Endothelial cell of hepatic sinusoid (primary cell): ENCODE data around the gene EPN2.
"Not testable (repeated sequence)": the region's sequence is repeated elsewhere in the genome, so short reads cannot be mapped to it uniquely, and the experiment has no call there.

Experiments
- in situ Hi-C: cut with HindIII; loops from 2 replicates; pipeline ENCODE4 v1.10.0; 2017; ENCODE audit warnings: low sequenced_read_pairs

EPN2 gene

DNA sequence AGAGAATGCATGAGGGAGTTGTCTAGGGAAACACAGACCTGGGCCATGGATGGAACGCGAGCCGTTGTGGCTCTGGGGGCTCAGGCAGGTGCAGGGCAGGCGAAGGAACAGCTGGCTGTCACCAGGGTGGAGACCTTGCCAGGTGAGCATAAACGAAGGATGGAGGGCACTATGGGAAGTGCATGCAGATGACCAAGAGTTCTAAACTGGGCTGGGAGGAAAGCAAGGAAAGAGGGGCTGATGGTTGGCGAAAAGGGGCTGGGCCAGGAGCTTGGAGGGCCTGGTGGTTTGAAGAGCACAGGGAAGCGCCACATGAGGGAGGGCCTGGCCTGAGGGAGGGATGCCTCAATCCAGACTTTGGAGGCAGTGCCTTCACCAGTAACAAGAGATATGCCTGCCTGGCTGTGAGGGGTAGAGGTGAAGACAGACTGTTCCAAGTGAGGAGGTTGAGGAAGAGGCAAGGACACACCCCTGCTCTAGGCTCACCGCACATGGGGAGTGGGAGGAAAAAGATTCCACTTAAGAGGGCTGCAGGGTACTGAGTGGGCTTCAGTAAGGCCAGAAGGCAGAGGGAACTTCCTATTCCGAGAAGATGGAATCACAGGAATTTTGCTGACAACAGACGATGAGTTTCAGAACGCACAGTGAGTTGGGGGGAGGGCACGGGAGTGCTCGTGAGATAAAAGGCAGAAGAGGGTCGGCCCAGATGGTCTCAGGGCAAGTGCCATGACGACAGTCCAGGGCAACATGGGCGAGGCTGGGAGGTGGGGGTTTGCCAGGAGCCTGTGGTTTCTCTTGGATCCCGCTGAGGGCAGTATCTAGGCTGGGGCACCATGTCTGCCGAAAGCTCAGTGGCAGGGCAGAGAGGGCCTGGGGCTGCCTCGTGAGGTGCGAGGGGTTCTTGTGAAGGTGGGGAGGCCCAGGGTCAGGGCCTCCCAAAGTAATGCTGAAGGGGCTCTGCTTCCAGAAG, 104.8 kb downstream of the EPN2 start:
- in situ Hi-C loops = no loop called here

DNA sequence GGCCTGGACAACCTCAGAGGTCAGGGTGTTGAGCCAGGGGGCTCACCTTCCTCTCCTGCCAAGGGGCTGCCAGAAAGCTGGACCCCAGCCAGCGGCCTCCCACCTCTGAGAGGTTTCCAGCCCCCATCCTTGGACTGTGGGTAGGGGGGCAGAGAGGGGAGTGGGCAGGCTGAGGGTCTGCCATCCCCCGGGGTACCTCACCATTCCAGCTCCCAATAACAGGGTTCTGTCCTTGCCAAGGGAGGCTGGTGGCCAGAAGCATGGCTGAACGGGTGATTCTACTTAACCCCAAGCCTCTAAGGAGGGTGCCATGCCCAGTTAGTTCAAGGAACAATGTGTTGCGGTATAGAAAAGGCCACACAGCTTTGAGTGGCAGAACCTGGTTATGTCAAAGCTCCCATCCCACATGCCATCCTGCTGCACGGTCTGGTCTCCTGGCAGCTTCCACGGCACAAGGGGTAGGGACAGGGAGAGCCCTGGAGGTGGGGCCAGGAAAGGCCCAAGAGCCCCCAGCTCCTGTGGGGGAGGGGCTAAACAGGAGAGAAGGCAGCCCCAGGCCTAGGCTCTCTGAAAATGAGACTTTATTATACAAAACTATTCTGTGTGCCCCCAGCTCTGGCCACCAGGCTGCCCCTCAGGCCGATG, 105.6 kb downstream of the EPN2 start:
- in situ Hi-C loops = no loop called here

DNA sequence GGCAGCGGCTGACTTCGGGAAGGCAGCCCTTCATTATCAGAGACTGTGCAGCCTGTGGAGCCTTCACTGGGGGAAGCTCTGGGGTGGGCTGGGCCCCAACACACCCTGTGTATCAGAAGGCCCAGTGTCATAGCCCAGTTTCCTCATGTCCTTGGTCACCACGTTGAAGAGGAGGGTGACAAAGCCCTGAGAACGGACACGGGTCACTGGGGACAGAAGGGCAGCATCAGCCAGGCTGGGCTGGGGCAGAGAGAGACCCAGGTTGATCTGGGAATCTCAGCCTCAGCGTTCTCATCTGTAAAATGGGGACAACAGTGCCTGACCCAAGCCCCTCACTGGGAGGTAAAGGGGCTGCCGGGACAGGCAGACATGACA, 106.1 kb downstream of the EPN2 start:
- in situ Hi-C loops = no loop called here

DNA sequence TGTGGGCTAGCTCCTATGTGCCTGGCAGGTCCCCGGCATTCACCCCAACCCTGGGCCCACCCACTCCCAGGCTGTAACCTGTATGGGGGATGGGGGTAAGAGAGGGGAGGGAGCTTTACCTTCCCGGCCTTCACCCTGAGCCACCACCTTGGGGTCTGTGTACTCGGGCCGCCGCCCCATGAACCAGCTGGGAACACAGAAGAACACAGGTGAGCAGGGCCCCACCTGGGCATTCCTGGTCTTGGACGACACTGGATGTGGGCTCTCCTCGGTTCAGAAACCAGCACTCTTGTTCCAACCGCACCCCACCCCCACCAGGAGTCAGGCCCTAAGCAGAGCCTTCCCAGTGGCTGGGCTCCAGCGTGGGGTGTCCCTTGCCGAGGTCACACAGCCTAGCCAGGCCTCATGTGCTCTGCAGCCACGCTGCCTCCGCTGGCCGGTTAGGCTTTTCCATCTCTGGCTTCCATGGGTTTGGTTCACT, 106.5 kb downstream of the EPN2 start:
- in situ Hi-C loops = no loop called here

DNA sequence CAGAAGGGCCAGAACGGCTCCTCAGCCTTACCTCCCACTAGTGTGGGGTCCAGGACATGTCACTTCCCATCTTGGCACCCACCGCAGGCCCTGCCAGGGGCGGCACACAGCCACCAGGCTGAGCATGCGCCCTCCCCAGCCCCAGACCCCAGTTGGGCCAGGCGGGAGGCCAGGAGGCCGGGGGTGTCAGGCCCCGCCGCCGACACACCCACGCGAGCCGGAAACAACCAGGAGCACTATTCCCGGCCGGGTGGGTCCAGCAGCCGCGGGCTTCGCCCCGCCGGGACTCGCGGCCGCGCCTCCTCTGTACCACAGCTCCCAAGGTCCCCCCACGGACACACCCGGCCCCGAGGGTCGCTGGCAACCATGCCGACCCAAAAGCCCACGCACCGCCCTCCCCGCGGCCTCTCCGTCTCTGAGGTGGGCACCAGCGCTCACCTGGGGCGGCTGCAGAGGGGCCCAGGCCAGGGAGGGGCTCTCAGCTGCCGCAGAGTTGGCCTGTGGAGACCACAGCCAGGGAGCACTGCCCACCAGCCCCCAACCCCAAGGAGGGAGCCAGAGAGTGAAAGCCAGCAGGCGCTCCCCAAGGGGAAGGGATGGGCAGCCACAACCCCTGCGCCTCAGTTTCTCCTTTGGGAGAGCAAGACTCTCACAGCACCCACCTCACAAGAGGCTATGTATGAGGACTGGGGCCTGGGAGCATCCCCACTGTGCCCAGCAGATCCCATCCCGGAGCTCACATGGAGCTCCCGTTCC, 107.3 kb downstream of the EPN2 start:
- in situ Hi-C loops = no loop called here

DNA sequence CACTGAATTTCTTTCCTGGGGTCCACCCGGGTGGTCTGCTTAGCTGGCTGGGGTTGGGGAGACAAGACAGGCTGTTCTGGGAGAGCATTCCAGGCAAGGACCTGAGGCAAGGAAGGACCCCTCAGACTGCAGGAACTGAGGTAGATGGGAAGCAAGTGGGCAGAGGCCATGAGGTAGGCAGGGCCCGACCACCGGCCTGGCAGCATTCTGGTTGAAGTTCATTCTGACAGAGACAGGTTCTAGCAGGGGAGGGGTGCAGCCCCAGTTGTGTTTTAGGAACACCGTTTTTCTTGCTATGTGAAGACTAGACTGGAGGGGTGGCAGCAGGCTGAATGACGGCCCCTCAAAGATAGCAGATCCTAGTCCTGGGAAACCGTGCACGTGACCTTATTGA, 107.9 kb downstream of the EPN2 start:
- in situ Hi-C loops = no loop called here

DNA sequence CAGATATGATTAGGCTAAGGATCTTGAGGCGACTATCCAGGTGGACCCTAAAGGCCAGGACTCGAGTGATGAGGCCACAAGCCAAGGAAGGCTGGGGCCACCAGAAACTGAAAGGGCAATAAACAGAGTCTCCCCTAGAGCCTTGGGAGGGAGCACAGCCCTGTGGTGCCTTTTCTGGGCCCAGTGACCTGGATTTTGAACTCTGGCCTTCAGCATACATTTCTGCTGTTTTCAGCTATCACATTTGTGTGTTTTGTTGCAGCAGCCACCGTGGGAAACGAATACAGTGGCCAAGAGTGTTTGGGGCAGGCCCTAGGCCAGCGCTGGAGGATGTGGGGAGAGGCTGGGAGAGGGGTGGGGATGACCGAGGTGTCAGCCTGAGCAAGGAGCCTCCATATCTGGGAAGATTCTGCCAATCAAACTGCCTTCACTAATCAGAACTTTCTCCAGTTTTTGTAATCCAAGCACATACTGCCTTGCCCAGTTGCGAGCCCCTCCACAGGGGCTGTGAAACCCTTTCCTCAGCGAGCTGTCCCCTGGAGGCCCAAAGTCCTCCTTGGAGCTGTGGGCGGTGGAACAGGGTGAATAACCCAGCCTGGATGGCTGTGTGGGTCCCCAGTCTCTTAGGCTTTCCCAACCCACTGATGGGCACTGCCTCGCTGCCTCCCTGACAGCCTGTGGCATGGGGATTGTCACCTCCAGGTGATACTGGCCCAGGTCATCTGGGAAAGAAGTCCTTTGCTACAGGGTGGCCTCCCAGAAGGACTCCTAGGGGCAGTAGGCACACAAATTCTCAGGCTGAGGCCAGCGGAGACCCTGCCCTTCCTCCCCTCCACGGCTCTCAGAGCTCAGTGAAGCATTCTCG, 108.6 kb downstream of the EPN2 start:
- in situ Hi-C loops = no loop called here

DNA sequence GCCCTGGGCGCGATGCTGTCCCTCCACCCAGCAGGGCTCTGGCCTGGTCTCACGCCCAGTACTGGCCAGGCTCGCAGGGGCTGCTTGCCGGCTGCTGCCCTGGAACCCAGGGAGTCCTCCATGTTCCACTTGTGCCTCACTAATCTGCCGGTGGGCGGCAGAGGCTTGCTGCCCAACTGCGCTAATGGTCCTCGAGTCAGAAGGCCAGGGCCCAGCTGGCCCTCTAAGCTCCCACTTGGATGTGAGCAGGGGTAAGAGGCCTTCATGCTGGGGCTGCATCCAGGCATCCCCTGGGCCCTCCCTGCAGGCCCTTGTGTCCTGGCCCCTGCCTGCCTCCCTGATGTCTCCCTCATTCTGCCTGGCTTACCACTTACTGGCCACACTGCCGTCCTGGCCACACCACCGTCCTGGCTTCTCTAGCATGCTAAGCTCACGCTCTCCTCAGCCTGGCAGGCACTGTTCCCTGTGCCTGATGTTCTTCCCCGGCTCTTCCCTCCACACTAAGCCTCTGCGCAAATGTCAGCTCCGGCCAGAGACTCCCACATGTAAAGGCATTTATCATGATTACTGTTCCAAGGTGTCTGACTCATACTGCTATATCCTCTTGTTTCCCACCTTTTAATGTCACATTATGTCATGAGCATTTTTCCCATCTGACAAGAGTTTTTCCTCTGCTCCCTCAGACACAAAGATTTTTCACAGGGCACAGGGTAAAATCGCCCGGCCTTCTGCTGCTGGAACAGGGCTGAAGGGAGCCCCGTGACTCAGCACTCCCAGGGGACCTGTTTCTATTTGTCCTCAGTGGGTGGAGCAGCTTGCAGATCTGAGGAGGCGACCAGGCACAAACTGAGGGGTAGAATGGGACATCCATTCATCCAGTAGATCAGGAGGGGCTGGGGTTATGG, 109.4 kb downstream of the EPN2 start:
- in situ Hi-C loops = no loop called here

DNA sequence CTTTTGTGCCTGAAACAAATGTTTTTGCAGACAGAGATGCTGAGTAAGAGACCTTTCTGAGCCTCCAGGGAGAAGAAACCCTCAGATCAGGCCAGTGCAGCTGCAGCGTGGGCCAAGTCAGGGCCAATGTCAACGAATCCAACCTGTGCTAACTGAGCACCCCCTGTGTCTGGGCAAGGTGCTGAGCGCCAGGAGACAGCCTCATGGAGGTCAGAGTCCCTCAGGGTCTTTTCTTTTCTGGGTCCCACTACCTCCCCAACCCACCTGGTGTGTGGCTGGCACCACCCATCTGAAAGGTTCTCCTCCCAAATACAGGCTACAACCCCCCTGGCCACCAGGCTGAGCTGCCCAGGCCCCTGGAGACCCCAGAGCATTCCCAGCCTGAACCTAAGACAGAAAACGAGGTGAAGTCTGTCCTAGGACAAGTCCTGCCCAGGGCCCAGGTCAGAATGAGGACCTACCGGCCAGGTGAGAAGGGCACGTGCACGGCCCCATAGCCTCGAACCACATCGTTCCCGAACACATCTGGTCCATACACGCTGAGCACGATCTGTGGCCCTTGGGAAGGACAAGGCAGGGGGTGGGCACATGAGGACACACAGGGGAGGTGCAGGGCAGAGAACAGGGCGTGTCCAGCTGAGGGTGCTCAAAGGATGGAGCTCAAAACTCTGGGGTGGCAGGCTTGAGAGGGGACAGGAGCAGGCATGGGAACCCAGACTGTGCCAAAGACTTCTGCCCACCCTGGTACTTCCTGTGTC, 110.3 kb downstream of the EPN2 start:
- in situ Hi-C loops = no loop called here

DNA sequence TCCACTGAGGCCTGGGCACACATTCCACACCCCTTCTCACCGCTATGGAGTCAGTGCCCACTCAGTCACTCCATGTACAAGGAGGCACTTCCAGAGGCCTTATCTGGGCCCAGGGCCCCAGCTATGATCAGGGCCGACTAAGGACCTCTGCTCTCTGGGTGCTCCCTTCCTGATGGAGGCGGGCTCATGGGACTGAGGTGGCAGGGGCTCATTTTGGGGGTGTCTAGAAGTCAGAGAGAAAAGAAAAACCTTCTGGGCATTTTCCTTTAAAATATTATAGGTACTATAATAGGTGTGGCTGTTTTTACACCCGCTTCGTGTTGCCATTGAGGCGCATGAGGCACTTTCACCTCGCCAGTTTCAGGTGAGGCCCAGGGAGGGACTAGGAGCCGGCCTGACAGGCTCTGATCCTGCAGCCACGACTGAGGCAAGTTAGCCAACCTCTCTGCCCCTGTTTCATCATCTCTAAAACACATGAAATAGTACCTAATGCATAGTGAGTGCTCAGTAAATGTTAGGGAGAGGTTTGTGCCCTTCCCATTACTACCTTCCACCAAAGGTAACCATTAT, 111.0 kb downstream of the EPN2 start:
- in situ Hi-C loops = no loop called here

DNA sequence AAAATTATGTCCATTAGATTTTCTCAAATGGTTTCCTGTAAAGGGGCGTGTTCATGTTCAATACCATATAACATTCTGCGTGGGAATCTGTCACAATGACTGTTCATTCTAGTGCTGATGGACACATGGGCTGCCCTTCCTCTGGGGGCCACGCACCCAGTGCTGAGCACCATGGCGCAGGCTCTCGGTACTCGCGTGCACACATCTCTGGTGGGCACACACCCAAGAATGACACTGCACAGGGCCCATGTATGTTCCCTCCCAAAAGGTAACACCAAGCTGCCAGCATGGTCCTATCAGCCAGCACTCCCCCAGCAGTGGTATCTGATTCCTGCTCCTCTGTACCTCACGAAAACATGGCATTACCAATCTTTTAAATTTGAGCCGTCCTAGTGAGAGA, 111.6 kb downstream of the EPN2 start:
- in situ Hi-C loops = no loop called here

DNA sequence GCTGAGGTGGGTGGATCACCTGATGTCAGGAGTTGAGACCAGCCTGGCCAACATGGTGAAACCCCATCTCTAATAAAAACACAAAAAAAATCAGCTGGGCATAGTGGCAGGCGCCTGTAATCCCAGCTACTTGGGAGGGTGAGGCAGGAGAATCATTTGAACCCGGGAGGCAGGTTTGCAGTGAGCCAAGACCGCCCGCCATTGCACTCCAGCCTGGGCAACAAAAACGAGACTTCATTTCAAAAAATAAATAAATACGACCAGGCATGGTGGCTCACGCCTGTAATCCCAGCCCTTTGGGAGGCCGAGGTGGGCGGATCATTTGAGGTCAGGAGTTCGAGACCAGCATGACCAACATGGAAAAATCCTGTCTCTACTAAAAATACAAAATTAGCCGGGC, 116.2 kb downstream of the EPN2 start:
- in situ Hi-C loops = not testable (repeated sequence)

DNA sequence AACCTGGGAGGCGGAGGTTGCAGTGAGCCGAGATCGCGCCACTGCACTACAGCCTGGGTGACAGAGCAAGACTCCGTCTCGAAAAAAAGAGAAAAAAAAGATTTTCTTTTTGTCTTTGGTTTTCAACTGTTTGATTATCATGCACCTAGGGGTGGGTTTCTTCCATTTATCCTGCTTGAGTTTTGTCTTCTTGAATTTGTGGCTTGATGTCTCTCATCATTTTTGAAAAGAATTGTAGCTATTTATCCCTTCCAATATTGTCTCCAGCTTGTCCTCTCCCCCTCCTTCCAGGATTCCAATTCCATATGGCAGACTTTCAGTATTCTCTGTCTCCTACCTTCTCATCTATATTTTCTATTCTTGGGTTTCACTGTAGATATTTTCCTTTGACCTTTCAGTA, 117.6 kb downstream of the EPN2 start:
- in situ Hi-C loops = no loop called here

DNA sequence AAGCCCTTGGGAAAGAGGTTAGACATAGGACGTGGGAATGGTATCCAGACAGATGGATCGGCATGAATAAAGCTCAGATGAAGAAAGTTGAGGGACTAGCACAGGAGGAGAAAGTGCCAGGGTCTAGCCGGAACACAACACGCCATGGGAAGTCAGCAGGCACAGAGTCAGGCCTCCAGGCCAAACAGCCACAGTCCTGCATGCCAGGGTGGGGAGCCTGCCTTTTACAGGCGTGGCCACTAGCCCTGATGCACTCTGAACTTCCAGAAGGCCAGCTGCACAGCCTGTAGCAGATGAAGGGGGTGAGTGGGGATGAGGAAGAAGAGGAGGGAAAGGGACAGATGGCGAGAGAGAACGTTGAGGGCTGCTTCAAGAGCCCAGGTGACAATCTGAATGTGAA, 120.2 kb downstream of the EPN2 start:
- in situ Hi-C loops = no loop called here

DNA sequence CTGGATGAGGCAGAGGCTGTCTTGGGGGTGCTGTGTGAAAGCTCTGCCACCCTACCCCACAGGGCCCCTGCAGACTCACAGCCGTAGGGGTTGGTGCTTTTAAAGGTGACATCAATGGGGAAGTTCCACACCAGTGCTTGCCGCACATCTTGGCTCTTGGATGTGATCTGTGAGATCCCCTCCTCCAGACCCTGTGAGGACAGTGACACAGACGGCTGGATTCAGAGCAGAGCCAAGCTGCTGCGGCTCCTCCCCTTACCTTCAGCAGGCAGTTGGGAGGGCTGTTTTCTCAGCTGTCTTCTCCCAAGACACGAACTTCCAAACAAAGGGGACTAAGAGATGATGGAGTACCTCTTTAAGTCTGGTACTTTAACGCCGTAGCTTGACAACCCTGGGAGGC, 120.6 kb downstream of the EPN2 start:
- in situ Hi-C loops = no loop called here

DNA sequence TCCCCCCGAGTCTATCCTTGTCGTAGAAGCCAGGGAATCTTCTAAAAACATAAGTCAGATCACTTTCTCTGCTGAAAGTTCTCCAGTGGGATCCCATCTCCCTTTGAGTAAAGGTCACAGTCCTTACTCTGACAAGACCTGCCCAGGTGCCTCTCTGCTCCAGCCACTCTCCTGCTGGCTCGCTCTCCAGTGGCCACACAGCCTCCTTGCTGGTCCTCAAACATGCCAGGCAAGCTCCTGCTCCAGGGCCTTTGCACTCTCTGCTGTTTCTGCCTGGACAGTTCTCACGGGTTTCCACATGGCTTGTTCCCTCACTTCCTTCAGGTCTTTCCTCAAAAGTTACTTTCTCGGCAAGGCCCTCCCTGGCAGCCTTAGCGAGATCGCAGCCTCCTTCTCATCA, 122.0 kb downstream of the EPN2 start:
- in situ Hi-C loops = no loop called here

DNA sequence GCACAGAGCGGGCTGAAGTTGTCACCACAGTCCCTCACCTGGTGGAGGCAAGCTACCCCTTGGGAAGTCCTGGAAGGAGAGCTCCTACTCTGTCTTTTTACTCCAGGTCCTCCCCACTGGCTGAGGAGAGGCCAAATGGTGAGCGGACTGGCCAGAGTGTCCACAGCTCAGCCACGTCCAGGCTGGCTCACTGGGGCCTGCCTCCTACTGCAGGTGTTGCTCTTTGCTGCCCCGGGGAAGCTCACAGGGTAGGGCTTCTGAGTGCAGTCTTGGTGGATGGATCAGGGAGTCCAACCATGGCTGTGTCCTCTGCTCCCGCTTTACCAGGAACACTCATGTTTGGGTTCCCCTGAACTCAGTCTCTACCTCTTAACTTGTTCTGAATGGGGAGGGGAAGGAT, 122.7 kb downstream of the EPN2 start:
- in situ Hi-C loops = loop anchor here (5.0 to 10.0 kb wide), 2 partner anchors 87 to 405 kb away; no protein-coding TSS in a partner anchor

DNA sequence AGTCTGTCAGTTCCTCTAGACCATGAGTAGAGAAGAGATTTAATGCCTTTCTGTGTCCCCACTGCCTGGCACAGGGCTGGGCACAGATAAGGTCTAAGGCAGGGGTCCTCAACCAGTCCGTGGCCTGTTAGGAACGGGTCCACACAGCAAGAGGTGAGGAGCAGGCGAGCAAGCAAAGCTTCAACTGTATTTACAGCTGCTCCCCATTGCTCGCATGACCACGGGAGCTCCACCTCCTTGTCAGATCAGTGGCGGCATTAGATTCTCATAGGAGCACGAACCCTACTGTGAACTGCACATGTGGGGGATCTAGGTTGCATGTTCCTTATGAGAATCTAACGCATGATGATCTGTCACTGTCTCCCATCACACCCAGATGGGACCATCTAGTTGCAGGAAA, 123.6 kb downstream of the EPN2 start:
- in situ Hi-C loops = loop anchor here (5.0 to 10.0 kb wide), 2 partner anchors 87 to 404 kb away; no protein-coding TSS in a partner anchor
